ENCODE results near the gene GPC6.

Gene GPC6

GRCh38 chr13:93673885-93674284 lies 447.3 kb downstream of the GPC6 start:
- no peaks in the 10 kb centered on the region for H3K27me3 ChIP-seq (ENCODE audit: low read length)
- H4K20me1 ChIP-seq (ENCODE audit: low read depth, low read length), result no peaks in the 10 kb centered on the region
- no peak overlapping the region for H3K4me3 ChIP-seq (ENCODE audit: insufficient read depth, low read length, poor library complexity, severe bottlenecking)
- no peaks in the 10 kb centered on the region for H3K36me3 ChIP-seq (ENCODE audit: low read length)
- H3K79me2 ChIP-seq (ENCODE audit: insufficient read depth, low read length), result no peaks in the 10 kb centered on the region
- no peaks in the 10 kb centered on the region for H3K9me2 ChIP-seq (replicated peaks; ENCODE audit: insufficient read depth, low read length)
- no peaks in the 10 kb centered on the region for H3K9me3 ChIP-seq (ENCODE audit: insufficient read depth, low read length)
- TF ChIP-seq EZH2phosphoT487 (conservative IDR thresholded peaks at IDR 0.05; ENCODE audit: low read length) (no peak), CTCF (IDR thresholded peaks at IDR 0.05; ENCODE audit: insufficient read depth, low read length, poor library complexity, severe bottlenecking) (no peak)
- H3K9ac ChIP-seq (ENCODE audit: low read length), result no peak overlapping the region
- no peak overlapping the region for H2AFZ ChIP-seq (ENCODE audit: low read depth, low read length, severe bottlenecking)
- no peak overlapping the region for H3K4me2 ChIP-seq (ENCODE audit: low read depth, low read length, poor library complexity, severe bottlenecking)
- H3F3A ChIP-seq (ENCODE audit: insufficient read depth), result no peaks in the 10 kb centered on the region
- no peak overlapping the region for H3K27ac ChIP-seq (ENCODE audit: low read depth, low read length)

GRCh38 chr13:93674337-93674755 lies 447.7 kb downstream of the GPC6 start:
- H3K9ac ChIP-seq (ENCODE audit: low read length), result no peak overlapping the region
- H3K4me3 ChIP-seq (ENCODE audit: insufficient read depth, low read length, poor library complexity, severe bottlenecking), result no peak overlapping the region
- H3K79me2 ChIP-seq (ENCODE audit: insufficient read depth, low read length), result no peaks in the 10 kb centered on the region
- TF ChIP-seq CTCF (IDR thresholded peaks at IDR 0.05; ENCODE audit: insufficient read depth, low read length, poor library complexity, severe bottlenecking) (no peak), EZH2phosphoT487 (conservative IDR thresholded peaks at IDR 0.05; ENCODE audit: low read length) (no peak)
- H3K27ac ChIP-seq (ENCODE audit: low read depth, low read length), result no peak overlapping the region
- no peak overlapping the region for H3K4me2 ChIP-seq (ENCODE audit: low read depth, low read length, poor library complexity, severe bottlenecking)
- H3K27me3 ChIP-seq (ENCODE audit: low read length), result no peaks in the 10 kb centered on the region
- H3K9me2 ChIP-seq (replicated peaks; ENCODE audit: insufficient read depth, low read length), result no peaks in the 10 kb centered on the region
- no peak overlapping the region for H2AFZ ChIP-seq (ENCODE audit: low read depth, low read length, severe bottlenecking)
- H3K9me3 ChIP-seq (ENCODE audit: insufficient read depth, low read length), result no peaks in the 10 kb centered on the region
- H4K20me1 ChIP-seq (ENCODE audit: low read depth, low read length), result no peaks in the 10 kb centered on the region
- H3K36me3 ChIP-seq (ENCODE audit: low read length), result no peaks in the 10 kb centered on the region
- no peaks in the 10 kb centered on the region for H3F3A ChIP-seq (ENCODE audit: insufficient read depth)

- Histone ChIP-seq H3K9me2 (replicated peaks; ENCODE audit: insufficient read depth, low read length) (no peaks in the 10 kb centered on the region), H3K9me3 (ENCODE audit: insufficient read depth, low read length) (no peaks in the 10 kb centered on the region), H3K27ac (ENCODE audit: low read depth, low read length) (no peak overlapping the region), H4K20me1 (ENCODE audit: low read depth, low read length) (no peaks in the 10 kb centered on the region), H3K27me3 (ENCODE audit: low read length) (no peaks in the 10 kb centered on the region), H3F3A (ENCODE audit: insufficient read depth) (no peaks in the 10 kb centered on the region), H3K36me3 (ENCODE audit: low read length) (no peaks in the 10 kb centered on the region), H3K4me2 (ENCODE audit: low read depth, low read length, poor library complexity, severe bottlenecking) (no peak overlapping the region), H2AFZ (ENCODE audit: low read depth, low read length, severe bottlenecking) (no peak overlapping the region), H3K9ac (ENCODE audit: low read length) (no peak overlapping the region), H3K4me3 (ENCODE audit: insufficient read depth, low read length, poor library complexity, severe bottlenecking) (no peak overlapping the region), H3K79me2 (ENCODE audit: insufficient read depth, low read length) (no peaks in the 10 kb centered on the region)
- TF ChIP-seq CTCF (IDR thresholded peaks at IDR 0.05; ENCODE audit: insufficient read depth, low read length, poor library complexity, severe bottlenecking) (no peak), EZH2phosphoT487 (conservative IDR thresholded peaks at IDR 0.05; ENCODE audit: low read length) (no peak)
Measured at GRCh38 chr13:93680329-93680728, 453.7 kb downstream of the GPC6 start.
